Measurements from ENCODE around the gene CYLD. TPM values are rescaled to one million over a fixed set of nuclear protein-coding genes. Genes with fewer than 3 reads are reported as not detected.

CYLD gene
- total and polyA plus RNA-seq, 2 experiments from 2014 or later = 6.9 to 30.9 TPM

DNA sequence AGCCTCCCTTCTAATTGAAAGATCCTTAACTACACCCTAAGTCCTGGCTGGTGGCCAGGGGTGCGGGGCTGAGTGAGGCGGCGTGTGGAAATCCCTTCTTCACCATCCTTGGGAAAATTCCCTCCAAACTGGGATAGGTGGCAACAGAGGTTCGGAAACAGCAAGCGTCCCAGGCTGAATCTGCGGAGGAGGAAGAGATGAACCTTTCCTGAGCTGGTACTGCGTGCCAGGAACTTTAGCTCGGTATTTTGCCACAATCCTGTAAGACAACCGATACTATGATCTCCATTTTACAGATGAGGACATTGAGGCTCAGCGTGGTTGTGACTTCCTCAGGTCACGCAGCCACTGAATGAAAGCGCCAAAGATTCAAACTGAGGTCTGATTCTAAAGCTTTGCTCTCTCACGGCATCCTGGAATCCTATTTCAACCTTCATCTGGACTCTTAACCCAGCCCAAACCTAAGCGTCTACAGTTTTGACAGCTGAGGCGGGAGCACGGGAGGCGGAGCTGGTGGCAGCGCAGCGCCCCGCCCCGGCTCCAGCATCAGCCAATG lies 583 bp upstream of the CYLD start (continued):
- TF ChIP-seq REST (IDR thresholded peaks at IDR 0.05; ENCODE audit: unreplicated experiment) = no peak
- TF ChIP-seq JUNB (IDR thresholded peaks at IDR 0.05; ENCODE audit: unreplicated experiment) = no peak
- TF ChIP-seq ZNF331 (CRISPR knock-in tag; IDR thresholded peaks at IDR 0.05; ENCODE audit: low read depth) = no peak
- no peak for TF ChIP-seq POLR2AphosphoS5 (IDR thresholded peaks at IDR 0.05; ENCODE audit: low read depth)
- no peak for TF ChIP-seq ETS1 (IDR thresholded peaks at IDR 0.05)
- no peak for TF ChIP-seq EZH2 (IDR thresholded peaks at IDR 0.05; ENCODE audit: low read depth, unreplicated experiment)

DNA sequence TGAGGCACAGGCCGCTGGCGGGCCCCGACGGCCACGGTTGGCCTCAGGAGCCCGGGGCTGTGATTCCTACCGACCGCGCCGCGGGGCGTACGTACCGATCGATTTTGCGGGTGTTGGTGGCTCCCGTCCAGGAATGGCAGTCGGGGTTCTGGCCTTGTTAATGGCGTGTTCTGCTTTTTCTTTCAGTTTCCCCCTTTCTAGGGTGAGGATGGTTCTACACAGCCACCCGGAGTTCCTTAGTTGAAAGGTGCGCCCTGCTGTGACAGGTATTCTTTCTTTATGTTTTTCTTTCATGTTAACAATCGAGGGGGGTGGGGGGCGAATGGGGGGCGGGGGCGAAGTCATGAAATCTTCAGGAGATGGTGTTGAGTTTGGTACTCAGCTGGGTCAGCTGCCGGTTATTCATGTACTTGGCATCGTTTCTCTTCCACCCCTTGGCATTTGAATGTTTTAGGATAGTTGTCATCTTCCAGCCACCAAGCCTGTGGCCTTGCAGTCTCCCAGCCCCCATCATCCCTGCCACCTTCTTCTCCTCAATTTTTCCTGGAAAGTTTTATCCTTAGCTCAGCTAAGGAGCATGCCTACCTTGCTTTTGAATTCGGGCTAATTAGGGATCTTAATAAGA lies 802 bp downstream of the CYLD start:
- no peak overlapping the region for H3K27ac ChIP-seq (ENCODE audit: low read depth)
- H3K4me2 ChIP-seq = peak overlapping the region; percentile 74
- peaks cover 30% of the 10 kb centered on the region for H3K4me1 ChIP-seq (ENCODE audit: insufficient read depth)
- H2AFZ ChIP-seq = 0 out of 2 replicates have a peak overlapping the region, but pooled peaks have one; percentile 29
- H3K4me3 ChIP-seq = peak overlapping the region; percentile 74
- H3K9me2 ChIP-seq (ENCODE audit: insufficient read depth) = no peaks in the 10 kb centered on the region
- Mint-ChIP-seq H3K27me3 (ENCODE audit: insufficient read depth, low read depth, poor library complexity) (peaks cover 2% of the 10 kb centered on the region), H3K4me3 (peak overlapping the region; percentile 83), H3K4me1 (peaks cover 37% of the 10 kb centered on the region), H3K36me3 (ENCODE audit: low read depth) (no peaks in the 10 kb centered on the region; the same call in 2 of the 3 replicates), H3K9me3 (no peaks in the 10 kb centered on the region; the same call in 2 of the 3 replicates), H3K27ac (no peak overlapping the region)
- DNase-seq (ENCODE audit: low spot score) (peak; percentile 55), ATAC-seq (no peak; the same call in 1 of the 3 replicates)
- TF ChIP-seq EZH2phosphoT487 (IDR thresholded peaks at IDR 0.05; ENCODE audit: unreplicated experiment) (no peak), STAT1 (IDR thresholded peaks at IDR 0.05; ENCODE audit: unreplicated experiment) (no peak), CREB1 (CRISPR knock-in tag; IDR thresholded peaks at IDR 0.05; ENCODE audit: low read depth) (no peak), POLR2AphosphoS5 (IDR thresholded peaks at IDR 0.05; ENCODE audit: low read depth) (no peak), EZH2 (IDR thresholded peaks at IDR 0.05; ENCODE audit: low read depth, unreplicated experiment) (no peak), NANOG (IDR thresholded peaks at IDR 0.05; ENCODE audit: borderline replicate concordance) (no peak)
- TF ChIP-seq, protein P1, sequence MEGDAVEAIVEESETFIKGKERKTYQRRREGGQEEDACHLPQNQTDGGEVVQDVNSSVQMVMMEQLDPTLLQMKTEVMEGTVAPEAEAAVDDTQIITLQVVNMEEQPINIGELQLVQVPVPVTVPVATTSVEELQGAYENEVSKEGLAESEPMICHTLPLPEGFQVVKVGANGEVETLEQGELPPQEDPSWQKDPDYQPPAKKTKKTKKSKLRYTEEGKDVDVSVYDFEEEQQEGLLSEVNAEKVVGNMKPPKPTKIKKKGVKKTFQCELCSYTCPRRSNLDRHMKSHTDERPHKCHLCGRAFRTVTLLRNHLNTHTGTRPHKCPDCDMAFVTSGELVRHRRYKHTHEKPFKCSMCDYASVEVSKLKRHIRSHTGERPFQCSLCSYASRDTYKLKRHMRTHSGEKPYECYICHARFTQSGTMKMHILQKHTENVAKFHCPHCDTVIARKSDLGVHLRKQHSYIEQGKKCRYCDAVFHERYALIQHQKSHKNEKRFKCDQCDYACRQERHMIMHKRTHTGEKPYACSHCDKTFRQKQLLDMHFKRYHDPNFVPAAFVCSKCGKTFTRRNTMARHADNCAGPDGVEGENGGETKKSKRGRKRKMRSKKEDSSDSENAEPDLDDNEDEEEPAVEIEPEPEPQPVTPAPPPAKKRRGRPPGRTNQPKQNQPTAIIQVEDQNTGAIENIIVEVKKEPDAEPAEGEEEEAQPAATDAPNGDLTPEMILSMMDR (conservative IDR thresholded peaks at IDR 0.05; ENCODE audit: low read depth in 2 of 2) = no peak
- TF ChIP-seq, protein P2, sequence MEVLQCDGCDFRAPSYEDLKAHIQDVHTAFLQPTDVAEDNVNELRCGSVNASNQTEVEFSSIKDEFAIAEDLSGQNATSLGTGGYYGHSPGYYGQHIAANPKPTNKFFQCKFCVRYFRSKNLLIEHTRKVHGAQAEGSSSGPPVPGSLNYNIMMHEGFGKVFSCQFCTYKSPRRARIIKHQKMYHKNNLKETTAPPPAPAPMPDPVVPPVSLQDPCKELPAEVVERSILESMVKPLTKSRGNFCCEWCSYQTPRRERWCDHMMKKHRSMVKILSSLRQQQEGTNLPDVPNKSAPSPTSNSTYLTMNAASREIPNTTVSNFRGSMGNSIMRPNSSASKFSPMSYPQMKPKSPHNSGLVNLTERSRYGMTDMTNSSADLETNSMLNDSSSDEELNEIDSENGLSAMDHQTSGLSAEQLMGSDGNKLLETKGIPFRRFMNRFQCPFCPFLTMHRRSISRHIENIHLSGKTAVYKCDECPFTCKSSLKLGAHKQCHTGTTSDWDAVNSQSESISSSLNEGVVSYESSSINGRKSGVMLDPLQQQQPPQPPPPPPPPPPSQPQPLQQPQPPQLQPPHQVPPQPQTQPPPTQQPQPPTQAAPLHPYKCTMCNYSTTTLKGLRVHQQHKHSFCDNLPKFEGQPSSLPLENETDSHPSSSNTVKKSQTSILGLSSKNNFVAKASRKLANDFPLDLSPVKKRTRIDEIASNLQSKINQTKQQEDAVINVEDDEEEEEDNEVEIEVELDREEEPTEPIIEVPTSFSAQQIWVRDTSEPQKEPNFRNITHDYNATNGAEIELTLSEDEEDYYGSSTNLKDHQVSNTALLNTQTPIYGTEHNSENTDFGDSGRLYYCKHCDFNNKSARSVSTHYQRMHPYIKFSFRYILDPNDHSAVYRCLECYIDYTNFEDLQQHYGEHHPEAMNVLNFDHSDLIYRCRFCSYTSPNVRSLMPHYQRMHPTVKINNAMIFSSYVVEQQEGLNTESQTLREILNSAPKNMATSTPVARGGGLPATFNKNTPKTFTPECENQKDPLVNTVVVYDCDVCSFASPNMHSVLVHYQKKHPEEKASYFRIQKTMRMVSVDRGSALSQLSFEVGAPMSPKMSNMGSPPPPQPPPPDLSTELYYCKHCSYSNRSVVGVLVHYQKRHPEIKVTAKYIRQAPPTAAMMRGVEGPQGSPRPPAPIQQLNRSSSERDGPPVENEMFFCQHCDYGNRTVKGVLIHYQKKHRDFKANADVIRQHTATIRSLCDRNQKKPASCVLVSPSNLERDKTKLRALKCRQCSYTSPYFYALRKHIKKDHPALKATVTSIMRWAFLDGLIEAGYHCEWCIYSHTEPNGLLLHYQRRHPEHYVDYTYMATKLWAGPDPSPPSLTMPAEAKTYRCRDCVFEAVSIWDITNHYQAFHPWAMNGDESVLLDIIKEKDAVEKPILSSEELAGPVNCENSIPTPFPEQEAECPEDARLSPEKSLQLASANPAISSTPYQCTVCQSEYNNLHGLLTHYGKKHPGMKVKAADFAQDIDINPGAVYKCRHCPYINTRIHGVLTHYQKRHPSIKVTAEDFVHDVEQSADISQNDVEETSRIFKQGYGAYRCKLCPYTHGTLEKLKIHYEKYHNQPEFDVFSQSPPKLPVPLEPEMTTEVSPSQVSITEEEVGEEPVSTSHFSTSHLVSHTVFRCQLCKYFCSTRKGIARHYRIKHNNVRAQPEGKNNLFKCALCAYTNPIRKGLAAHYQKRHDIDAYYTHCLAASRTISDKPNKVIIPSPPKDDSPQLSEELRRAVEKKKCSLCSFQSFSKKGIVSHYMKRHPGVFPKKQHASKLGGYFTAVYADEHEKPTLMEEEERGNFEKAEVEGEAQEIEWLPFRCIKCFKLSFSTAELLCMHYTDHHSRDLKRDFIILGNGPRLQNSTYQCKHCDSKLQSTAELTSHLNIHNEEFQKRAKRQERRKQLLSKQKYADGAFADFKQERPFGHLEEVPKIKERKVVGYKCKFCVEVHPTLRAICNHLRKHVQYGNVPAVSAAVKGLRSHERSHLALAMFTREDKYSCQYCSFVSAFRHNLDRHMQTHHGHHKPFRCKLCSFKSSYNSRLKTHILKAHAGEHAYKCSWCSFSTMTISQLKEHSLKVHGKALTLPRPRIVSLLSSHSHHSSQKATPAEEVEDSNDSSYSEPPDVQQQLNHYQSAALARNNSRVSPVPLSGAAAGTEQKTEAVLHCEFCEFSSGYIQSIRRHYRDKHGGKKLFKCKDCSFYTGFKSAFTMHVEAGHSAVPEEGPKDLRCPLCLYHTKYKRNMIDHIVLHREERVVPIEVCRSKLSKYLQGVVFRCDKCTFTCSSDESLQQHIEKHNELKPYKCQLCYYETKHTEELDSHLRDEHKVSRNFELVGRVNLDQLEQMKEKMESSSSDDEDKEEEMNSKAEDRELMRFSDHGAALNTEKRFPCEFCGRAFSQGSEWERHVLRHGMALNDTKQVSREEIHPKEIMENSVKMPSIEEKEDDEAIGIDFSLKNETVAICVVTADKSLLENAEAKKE (CRISPR knock-in tag; IDR thresholded peaks at IDR 0.05) = no peak
- no peaks in the 10 kb centered on the region for H4K20me1 ChIP-seq (replicated peaks; ENCODE audit: insufficient read depth)
- no peaks in the 10 kb centered on the region for H3F3A ChIP-seq (replicated peaks; ENCODE audit: low read depth)
- no peaks in the 10 kb centered on the region for H3K36me3 ChIP-seq (ENCODE audit: insufficient read depth)
- no peaks in the 10 kb centered on the region for H3K79me2 ChIP-seq (replicated peaks; ENCODE audit: insufficient read depth)
- H3K27me3 ChIP-seq (ENCODE audit: insufficient read depth) = no peaks in the 10 kb centered on the region

Data from GM23338 (cell line).